Measurements from ENCODE around the gene DENND6B.
"Not testable (repeated sequence)": the region's sequence is repeated elsewhere in the genome, so short reads cannot be mapped to it uniquely, and the experiment has no call there.

DENND6B gene

GRCh38 chr22:50273781-50274180 is 53.0 kb downstream of the DENND6B start:
- DNase-seq (ENCODE audit: low read depth in 1 of 2, low spot score in 1 of 2): not testable (repeated sequence)

DNA sequence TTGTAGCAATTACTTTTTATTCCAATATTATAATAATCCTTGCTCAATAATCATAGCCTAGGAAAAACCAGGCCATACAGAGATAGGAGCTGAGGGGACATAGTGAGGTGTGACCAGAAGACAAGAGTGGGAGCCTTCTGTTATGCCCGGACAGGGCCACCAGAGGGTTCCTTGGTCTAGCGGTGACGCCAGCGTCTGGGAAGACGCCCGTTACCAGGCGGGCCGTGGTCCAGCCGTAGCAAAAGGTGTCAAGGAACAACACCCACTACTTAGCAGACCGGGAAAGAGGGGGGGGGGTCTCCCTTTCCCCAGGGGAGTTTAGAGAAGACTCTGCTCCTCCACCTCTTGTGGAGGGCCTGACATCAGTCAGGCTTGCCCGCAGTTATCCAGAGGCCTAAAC is 53.5 kb downstream of the DENND6B start:
- not testable (repeated sequence) for DNase-seq (ENCODE audit: low read depth in 1 of 2, low spot score in 1 of 2)

GRCh38 chr22:50272044-50272802 is 54.6 kb downstream of the DENND6B start:
- no peak for DNase-seq (ENCODE audit: low read depth in 1 of 2, low spot score in 1 of 2)

DNA sequence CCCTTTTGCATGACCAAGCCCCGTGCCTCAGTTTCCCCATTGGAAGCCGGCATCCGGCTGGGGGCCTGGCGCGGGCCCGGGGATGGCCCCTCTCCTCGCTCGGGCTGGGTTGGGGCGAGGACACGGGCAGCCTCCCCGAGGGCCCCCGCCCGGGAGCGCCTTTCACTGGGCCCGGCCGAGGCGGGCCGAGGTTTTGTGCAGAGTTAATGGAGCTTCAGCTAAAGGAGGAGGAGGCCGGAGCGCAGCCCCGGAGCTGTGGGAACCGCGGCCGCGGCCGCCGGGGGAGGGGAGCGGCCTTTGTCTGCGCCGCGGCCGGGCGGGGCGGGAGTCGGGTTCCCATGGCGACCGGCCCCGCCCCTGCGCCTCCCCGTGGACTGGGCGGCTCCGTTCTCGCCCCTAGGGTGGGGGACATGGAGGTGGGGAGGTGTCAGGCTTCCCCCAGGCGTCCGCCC is 55.3 kb downstream of the DENND6B start:
- peak in 1 of 2 donors; percentile 52 for DNase-seq (ENCODE audit: low read depth in 1 of 2, low spot score in 1 of 2)

DNA sequence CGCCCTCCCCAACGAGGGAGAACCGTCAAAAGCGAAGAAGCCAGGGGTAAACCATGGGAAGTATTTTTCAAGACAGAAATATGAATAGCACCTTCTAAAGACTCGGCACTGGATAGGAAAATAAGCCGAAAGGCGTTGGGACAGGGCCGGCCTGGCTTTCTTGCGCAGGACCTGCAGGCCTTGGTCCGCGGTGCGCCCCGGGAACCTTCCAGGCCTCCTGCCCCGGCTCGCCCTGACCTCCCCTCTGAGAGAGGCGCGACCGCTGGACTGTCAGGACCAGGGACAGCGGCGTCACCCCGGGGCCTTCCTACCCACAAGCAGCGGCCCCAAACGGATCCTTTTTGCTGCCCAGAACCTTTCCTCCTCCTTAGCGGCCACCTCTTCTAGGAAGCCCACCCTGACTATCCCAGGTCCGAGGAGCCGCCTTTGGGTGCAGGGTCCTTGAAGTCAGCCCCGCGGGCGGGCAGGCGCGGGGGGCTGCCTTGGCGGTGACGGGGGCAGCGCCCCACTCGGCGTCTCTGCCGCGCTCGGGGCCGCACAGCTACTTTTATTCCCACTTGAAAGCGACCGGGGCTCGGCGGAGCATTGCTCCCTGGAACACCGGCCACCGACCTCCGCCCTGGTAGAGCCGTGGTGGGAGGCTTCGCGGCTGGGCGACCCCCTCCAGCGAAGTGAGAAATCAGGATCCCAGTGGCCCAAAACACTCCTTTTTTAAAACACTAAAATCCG is 56.0 kb downstream of the DENND6B start:
- peak; percentile 51 for DNase-seq (ENCODE audit: low read depth in 1 of 2, low spot score in 1 of 2)

GRCh38 chr22:50269970-50270665 is 56.7 kb downstream of the DENND6B start, which contains the start of gene MAPK11:
Gene MAPK11, minus strand, starts transcription at chr22:50270380. Its CDS starts 88 bp downstream, at chr22:50270292.
- peak; percentile 48 to 60 for DNase-seq (ENCODE audit: low read depth in 1 of 2, low spot score in 1 of 2)

DNA sequence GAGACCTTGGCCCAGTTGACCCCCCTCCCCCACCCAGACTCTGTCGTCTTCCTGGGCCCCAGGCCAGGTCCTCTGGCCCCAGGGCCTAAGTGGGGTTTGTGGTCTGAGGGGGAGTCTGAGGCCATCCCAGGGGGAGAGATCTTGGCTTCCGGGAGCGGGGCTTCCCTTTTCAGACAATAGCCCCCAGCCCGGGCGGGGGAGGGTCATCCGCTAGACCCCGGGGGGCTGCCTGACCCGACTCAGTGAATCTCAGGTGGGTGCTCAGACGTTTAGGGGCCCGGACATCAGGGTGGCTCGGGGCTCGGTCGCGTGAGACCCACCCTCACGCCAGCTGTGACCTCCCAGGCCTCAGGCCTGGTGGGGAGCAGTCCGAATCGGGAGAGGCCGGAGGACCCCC is 57.2 kb downstream of the DENND6B start:
- no peak for DNase-seq (ENCODE audit: low read depth in 1 of 2, low spot score in 1 of 2)

DNA sequence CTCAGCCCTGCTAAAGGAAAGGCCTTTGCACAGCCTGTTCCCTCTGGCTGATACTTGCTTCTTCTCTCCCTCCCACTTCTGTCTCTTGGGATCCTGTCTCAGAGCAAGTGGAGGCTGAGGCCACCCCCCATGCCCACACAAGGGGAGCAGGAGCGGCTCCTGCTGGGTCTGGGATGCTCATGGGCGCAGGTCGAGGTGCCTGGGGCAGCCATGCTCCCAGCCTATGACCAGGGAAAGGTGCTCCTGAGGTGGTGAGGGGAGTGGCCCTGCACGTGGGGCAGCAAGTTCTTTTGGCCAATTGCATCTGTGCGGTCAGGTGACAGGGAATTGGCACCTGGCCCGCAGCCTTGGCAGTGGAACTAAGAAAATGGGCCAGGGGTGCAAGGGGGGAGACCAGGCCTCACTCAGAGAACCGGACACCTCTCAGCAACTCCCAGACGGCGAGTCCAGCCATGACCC is 58.1 kb downstream of the DENND6B start:
- DNase-seq (ENCODE audit: low read depth in 1 of 2, low spot score in 1 of 2): no peak

DNA sequence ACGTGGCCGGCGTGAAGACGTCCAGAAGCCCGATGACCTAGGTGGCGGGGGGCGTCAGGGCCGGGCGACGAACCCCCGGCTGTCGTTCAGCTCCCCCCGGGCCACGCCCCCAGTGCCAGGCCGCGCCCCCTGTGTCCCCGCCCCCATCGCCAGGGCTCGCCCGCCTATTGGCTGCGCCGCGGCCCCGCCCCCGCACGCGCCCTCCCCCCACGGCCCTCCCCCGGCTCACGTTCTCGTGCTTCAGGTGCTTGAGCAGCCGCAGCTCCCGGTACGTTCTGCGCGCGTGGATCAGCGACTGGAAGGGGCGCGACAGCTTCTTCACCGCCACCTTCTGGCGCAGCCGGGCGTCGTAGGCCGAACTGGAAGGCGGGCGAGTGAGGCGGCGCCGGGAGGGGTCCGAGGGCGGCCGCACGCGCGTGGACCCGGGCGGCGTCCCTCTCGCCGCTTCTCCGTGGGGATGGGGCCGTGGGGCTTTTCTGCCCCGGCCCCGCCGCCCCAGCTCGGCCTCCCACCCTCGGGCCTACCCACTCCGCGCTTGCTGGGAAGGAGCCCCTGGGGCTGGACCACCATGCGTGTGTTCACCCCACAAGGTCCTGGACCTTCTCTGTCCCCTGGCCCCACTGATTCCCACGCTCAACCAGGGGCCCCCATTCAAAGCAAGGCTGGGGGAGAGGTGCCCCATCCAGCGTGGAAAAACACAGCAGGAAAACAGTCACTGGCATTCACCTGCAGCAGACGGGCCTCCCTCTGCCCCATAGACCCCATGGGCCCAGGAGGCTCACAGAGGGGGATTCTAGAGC is 59.0 kb downstream of the DENND6B start:
- peak in 1 of 2 donors; percentile 46 for DNase-seq (ENCODE audit: low read depth in 1 of 2, low spot score in 1 of 2)

DNA sequence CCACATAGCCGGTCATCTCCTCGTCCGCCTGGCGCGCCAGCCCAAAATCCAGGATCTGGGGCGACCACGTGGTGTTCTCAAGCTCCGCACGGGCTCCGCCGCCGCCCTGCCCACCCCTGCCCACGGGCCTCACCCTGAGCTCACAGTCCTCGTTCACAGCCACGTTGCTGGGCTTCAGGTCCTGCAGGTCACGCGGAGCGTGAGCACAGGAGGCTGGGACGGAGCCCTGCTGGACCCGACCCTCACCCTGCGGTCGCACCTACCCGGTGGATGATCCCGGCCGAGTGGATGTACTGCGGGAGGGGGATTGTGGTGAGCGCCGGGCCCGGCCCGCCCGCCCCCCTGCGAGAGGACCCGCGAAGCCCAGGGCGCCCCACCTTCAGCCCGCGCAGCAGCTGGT is 59.8 kb downstream of the DENND6B start:
- no peak for DNase-seq (ENCODE audit: low read depth in 1 of 2, low spot score in 1 of 2)

DNA sequence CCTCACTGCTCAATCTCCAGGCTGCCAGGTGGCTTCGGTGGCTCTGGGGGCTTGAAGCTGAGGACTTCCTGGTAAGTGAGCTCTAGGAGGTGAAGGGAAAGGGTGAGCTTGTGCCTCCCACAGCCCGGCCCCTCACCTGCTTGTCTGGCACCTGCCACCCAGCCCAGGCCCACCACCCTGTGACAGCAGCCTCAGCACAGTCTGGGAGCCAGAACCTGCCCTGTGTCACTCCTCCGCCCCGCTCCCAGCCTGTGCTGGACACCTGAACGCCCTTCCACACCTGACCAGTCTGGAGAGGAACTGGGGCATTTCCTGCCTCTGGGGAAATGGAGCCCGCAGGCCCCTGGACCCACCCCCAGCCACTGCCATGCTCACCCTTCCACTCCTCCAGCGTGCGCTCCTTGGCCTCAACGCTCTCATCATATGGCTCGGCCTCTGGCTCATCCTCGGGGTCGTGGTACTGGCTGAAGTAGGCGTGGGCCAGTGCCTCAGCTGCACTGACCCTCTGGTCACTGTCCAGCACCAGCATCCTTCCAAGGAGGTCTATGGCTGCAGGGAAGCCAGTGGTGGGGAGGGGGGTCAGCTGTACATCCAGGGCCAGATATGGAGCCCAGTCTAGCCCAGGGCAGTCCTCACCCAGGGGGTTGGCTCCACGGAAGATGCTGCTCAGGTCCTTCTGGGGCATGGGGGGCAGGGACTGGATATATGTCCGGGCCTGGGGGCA is 61.7 kb downstream of the DENND6B start:
- DNase-seq (ENCODE audit: low read depth in 1 of 2, low spot score in 1 of 2): no peak

- DNase-seq (ENCODE audit: low read depth in 1 of 2, low spot score in 1 of 2): no peak
Observed at GRCh38 chr22:50264104-50264745, 62.6 kb downstream of the DENND6B start.

GRCh38 chr22:50262973-50263617 is 63.7 kb downstream of the DENND6B start:
- DNase-seq (ENCODE audit: low read depth in 1 of 2, low spot score in 1 of 2): no peak

- no peak for DNase-seq (ENCODE audit: low read depth in 1 of 2, low spot score in 1 of 2)
Observed at GRCh38 chr22:50262460-50262911, 64.3 kb downstream of the DENND6B start.

DNA sequence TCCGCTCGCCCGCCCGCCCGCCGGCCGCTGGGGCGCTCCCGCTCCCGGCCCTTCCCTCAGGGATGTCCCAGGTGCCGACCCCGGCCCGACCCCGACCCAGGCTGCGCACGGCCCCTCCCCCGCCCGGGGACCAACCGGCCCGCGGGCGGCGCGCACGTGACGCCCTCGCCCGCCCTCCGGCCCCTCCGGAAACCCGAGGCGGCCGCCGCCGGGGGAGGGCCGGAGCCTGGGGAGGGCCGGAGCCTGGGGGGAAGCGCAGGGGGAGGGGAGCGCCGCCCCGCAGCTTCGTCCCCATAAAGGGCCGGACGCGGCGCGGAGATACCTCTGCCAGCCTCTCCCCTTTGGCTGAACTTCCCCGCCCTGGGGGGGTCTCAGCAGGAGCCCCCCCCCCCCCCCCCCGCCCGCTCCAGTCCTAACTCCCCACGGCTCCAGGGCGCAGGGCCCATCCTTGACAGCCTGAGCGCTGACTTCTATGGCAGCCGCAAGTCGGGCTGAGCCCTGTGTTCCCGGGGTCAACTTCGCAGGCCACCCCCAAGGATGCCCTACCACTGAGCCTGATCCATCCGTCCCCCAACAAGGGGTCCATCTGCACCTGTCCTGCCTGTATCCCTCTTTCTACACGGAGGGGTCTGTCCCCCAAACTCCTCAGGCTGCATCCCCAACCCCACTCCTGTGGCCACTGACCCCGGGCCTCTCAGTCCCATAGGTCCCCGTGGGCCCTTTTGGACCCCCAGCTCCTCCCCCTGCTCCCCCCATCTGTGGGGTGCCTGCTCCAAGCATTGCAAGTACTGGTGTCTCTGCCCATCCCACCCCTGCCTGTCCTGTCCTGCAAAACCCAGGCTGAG is 65.0 kb downstream of the DENND6B start, which contains the start of gene MAPK12:
MAPK12 (minus strand) TSS at position 69 of the 845 bp plus-strand sequence. CDS start 174 bp downstream, outside the sequence.
- no peak for DNase-seq (ENCODE audit: low read depth in 1 of 2, low spot score in 1 of 2)

GRCh38 chr22:50260801-50261614 is 65.8 kb downstream of the DENND6B start:
- DNase-seq (ENCODE audit: low read depth in 1 of 2, low spot score in 1 of 2): no peak

GRCh38 chr22:50260434-50260800 is 66.4 kb downstream of the DENND6B start:
- DNase-seq (ENCODE audit: low read depth in 1 of 2, low spot score in 1 of 2): no peak
